ENCODE data around the gene OR8S1. TPM values are rescaled to one million over a fixed set of nuclear protein-coding genes. Genes with fewer than 3 reads are reported as not detected.
"Not testable (repeated sequence)": the region's sequence is repeated elsewhere in the genome, so short reads cannot be mapped to it uniquely, and the experiment has no call there.

The OR8S1 gene
- total RNA-seq, 1 experiment from 2014 or later: not detected

DNA sequence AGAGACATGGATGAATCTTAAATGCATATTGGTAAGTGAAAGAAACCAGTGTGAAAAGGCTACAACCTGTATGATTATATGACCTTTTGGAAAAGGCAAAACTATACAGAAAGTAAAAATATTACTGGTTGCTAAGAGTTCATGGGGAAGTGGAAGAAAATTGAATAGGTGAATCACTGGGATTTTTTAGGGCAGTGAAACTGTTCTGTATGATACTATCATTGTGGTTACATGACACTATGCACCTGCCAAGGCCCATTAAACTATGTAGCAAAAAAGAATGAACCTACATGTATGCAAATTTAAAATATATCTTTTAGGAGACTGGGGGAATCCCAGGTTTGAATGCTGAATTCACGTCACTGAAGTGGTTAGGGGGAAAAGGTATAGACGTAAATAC lies 12.6 kb upstream of the OR8S1 start:
- Histone ChIP-seq H3K9me2 (replicated peaks; ENCODE audit: low read length) (no peaks in the 10 kb centered on the region), H3K27ac (ENCODE audit: low read length) (no peak overlapping the region), H3K9ac (ENCODE audit: low read length) (no peak overlapping the region), H3K4me1 (ENCODE audit: insufficient read depth, low read length) (no peaks in the 10 kb centered on the region), H4K20me1 (ENCODE audit: low read length) (no peaks in the 10 kb centered on the region), H2AFZ (ENCODE audit: low read length) (no peak overlapping the region), H3K36me3 (ENCODE audit: low read depth, low read length) (no peaks in the 10 kb centered on the region), H3K9me3 (ENCODE audit: low read length) (no peaks in the 10 kb centered on the region), H3K27me3 (ENCODE audit: low read length) (peaks cover 78% of the 10 kb centered on the region), H3F3A (ENCODE audit: low read length, unreplicated experiment) (no peaks in the 10 kb centered on the region), H3K4me2 (ENCODE audit: low read length) (no peak overlapping the region), H3K79me2 (ENCODE audit: low read length) (no peaks in the 10 kb centered on the region), H3K4me3 (ENCODE audit: low read length) (no peak overlapping the region)
- BruUV-seq (replicated peaks): no TSS peak
- ChIA-PET POLR2A (ENCODE audit: unreplicated experiment) (no interaction called here), CTCF (no interaction called here)
- ATAC-seq (no peak), DNase-seq (no peak)
- no peak for TF ChIP-seq EZH2 (IDR thresholded peaks at IDR 0.05; ENCODE audit: low read length, unreplicated experiment)
- TF ChIP-seq, protein P1, sequence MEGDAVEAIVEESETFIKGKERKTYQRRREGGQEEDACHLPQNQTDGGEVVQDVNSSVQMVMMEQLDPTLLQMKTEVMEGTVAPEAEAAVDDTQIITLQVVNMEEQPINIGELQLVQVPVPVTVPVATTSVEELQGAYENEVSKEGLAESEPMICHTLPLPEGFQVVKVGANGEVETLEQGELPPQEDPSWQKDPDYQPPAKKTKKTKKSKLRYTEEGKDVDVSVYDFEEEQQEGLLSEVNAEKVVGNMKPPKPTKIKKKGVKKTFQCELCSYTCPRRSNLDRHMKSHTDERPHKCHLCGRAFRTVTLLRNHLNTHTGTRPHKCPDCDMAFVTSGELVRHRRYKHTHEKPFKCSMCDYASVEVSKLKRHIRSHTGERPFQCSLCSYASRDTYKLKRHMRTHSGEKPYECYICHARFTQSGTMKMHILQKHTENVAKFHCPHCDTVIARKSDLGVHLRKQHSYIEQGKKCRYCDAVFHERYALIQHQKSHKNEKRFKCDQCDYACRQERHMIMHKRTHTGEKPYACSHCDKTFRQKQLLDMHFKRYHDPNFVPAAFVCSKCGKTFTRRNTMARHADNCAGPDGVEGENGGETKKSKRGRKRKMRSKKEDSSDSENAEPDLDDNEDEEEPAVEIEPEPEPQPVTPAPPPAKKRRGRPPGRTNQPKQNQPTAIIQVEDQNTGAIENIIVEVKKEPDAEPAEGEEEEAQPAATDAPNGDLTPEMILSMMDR (conservative IDR thresholded peaks at IDR 0.05; ENCODE audit: low read depth, low read length): no peak
- TF ChIP-seq EZH2phosphoT487 (IDR thresholded peaks at IDR 0.05; ENCODE audit: borderline replicate concordance, low read length): no peak
- intact Hi-C loops (cut with micrococcal nuclease): no loop called here

DNA sequence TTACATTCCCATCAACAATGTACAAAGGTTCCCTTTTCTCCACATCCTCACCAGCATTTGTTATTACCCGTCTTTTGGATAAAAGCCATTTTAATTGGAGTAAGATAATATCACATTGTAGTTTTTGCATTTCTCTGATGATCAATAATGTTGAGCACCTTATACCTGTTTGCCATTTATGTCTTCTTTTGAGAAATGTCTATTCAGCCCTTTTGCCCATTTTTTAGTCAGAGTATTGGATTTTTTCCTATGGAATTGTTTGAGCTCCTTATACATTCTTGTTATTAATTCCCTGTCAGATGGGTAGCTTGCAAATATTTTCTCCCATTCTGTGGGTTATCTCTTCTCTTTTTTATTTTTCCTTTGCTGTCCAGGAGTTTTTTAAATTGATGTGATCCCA lies 10.7 kb upstream of the OR8S1 start:
- TF ChIP-seq EZH2 (IDR thresholded peaks at IDR 0.05; ENCODE audit: low read length, unreplicated experiment): no peak
- no peak for TF ChIP-seq EZH2phosphoT487 (IDR thresholded peaks at IDR 0.05; ENCODE audit: borderline replicate concordance, low read length)
- TF ChIP-seq, protein P1 (conservative IDR thresholded peaks at IDR 0.05; ENCODE audit: low read depth, low read length): no peak
- BruUV-seq (replicated peaks): no TSS peak

DNA sequence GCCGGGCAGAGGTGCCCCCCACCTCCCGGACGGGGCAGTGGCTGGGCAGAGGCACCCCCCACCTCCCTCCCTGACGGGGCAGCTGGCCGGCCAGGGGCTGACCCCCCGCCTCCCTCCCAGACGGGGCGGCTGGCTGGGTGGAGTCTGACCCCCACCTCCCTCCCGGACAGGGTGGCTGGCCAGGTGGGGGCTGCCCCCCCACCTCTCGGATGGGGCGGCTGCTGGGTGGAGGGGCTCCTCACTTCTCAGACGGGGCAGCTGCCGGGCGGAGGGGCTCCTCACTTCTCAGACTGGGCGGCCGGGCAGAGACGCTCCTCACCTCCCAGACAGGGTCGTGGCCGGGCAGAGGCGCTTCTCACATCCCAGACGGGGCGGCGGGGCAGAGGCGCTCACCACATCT lies 5.1 kb upstream of the OR8S1 start:
- H3K9me2 ChIP-seq (replicated peaks; ENCODE audit: low read length); H3K79me2 ChIP-seq (ENCODE audit: low read length); H3F3A ChIP-seq (ENCODE audit: low read length, unreplicated experiment); DNase-seq; H2AFZ ChIP-seq (ENCODE audit: low read length); H4K20me1 ChIP-seq (ENCODE audit: low read length); H3K9ac ChIP-seq (ENCODE audit: low read length); H3K4me1 ChIP-seq (ENCODE audit: insufficient read depth, low read length); POLR2A ChIA-PET (ENCODE audit: unreplicated experiment); H3K36me3 ChIP-seq (ENCODE audit: low read depth, low read length); H3K4me2 ChIP-seq (ENCODE audit: low read length); CTCF ChIA-PET; H3K27ac ChIP-seq (ENCODE audit: low read length); BruUV-seq (replicated peaks); intact Hi-C loops (cut with micrococcal nuclease); H3K9me3 ChIP-seq (ENCODE audit: low read length); H3K4me3 ChIP-seq (ENCODE audit: low read length); ATAC-seq: not testable (repeated sequence)
- H3K27me3 ChIP-seq (ENCODE audit: low read length): peaks cover 39% of the 10 kb centered on the region

More for the DNA sequence above, 10.7 kb upstream of the OR8S1 start:
- H2AFZ ChIP-seq (ENCODE audit: low read length): no peak overlapping the region
- peaks cover 60% of the 10 kb centered on the region for H3K27me3 ChIP-seq (ENCODE audit: low read length)
- intact Hi-C loops (cut with micrococcal nuclease): no loop called here
- H3K27ac ChIP-seq (ENCODE audit: low read length): no peak overlapping the region
- DNase-seq (no peak), ATAC-seq (no peak)
- H3K4me3 ChIP-seq (ENCODE audit: low read length): no peak overlapping the region
- no peak overlapping the region for H3K9ac ChIP-seq (ENCODE audit: low read length)
- H3K4me1 ChIP-seq (ENCODE audit: insufficient read depth, low read length): no peaks in the 10 kb centered on the region
- H3F3A ChIP-seq (ENCODE audit: low read length, unreplicated experiment): no peaks in the 10 kb centered on the region
- H3K9me3 ChIP-seq (ENCODE audit: low read length): no peaks in the 10 kb centered on the region
- no peak overlapping the region for H3K4me2 ChIP-seq (ENCODE audit: low read length)
- ChIA-PET POLR2A (ENCODE audit: unreplicated experiment) (no interaction called here), CTCF (no interaction called here)
- no peaks in the 10 kb centered on the region for H4K20me1 ChIP-seq (ENCODE audit: low read length)
- no peaks in the 10 kb centered on the region for H3K79me2 ChIP-seq (ENCODE audit: low read length)
- H3K9me2 ChIP-seq (replicated peaks; ENCODE audit: low read length): no peaks in the 10 kb centered on the region
- H3K36me3 ChIP-seq (ENCODE audit: low read depth, low read length): no peaks in the 10 kb centered on the region
